ENCODE measurements around the gene DLEC1.
"Not testable (repeated sequence)": the region's sequence is repeated elsewhere in the genome, so short reads cannot be mapped to it uniquely, and the experiment has no call there.

The DLEC1 gene

GRCh38 chr3:38141173-38141951, 102.4 kb downstream of the DLEC1 start:
- DNase-seq, result no peak

DNA sequence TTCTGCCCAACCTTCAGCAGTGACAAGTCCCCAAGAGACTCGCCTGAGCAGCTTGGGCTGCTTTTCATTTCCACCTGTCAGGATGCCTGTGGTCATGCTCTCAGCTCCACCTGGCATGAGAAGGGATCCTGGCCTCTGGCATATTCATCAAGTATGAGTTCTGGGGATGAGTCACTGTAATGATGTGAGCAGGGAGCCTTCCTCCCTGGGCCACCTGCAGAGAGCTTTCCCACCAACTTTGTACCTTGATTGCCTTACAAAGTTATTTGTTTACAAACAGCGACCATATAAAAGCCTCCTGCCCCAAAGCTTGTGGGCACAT, 102.9 kb downstream of the DLEC1 start:
- no peak for DNase-seq

DNA sequence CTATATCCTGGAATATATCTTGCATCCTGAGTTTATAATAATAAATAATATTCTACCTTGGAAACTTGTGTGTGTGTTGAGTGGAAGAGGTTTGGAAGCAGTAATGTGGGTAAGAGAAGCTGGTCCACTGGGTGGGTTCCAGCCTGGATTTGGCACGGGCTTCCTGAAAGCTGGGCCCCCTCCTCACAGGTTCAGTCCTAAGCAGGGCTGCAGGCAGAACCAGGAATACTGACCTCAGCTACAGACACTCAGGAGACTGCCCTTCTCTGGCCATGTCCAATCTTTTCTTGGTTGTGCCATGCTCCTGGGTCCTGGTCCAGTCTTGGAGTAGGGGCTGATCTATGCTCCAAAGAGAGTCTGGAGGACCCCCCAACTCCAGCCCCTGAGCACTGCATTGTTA, 104.0 kb downstream of the DLEC1 start:
- DNase-seq, result no peak

DNA sequence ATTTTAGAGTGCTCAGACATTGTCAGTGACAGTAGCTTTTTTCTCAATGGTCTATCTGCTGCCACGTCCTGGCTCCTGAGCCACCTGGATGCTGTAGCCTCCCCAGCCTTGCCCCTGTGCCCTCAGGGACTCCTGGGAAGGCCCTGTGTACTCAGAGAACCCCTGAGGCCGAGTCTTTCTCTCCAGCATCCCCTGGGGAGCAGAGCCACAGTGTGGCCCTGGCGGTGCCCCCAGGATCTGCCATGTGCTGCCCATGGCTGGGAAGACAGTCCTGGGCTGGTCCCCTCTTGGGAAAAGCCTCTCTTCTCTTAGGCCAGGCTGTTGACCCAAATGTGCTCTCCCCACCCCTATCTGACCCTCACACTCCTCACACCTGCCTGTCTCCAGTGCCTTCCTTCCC, 104.5 kb downstream of the DLEC1 start:
- DNase-seq, result no peak

DNA sequence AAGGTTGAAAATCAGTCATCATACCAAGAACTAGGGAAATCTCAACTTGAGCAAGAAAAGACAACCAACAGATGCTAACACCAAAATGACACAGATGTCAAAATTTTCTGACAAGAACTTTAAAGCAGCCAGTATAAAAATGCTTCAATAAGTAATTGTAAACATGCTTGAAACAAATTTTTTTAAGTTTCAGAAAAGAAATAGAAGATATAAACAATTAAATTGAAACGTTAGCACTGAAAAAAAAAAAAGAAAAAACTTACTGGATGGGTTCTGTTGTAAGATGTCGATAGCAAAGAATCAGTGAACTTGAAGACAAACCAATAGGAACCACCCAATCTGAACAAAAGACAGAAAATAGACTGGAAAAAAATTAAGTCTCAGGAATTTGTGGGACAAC, 107.5 kb downstream of the DLEC1 start:
- DNase-seq, result no peak

DNA sequence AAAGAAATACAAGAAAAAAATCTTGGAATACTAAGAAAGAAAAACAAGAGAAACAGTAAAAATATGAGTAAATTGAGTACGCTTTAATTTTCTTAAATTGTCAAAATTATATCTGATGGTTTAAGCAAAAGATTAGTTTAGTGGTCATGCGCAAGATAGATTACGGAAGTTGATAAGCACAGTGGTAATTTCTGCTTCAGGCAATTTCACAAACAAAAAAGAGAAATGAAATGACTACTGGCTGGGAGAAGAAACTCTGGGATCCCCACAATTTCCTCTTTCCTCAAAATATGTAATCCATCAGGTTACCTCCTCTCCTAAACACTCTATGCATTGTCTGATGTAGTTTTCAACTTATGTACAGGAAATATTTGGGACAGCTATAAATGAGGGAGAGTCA, 108.4 kb downstream of the DLEC1 start:
- no peak for DNase-seq

- no peak for DNase-seq
Measured at GRCh38 chr3:38148311-38148882, 109.4 kb downstream of the DLEC1 start.

DNA sequence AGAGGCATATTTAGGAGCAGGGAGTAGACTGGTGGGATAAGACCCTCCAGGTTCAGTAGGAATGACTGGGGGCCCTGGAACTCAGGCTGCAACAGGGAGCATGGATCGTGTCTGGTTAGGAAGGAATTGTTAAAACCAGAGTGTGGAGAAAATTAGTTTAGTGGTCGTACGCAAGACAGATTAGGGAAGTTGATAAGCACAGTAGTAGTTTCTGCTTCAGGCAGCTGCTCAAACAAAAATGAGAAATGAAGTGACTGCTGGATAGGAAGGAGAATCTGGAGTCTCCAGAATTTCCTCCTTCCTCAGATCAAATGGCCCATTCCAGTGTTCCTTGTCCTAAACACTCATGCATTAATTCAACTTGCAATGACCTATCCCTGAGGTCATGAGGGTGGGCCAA, 110.7 kb downstream of the DLEC1 start:
- no peak for DNase-seq

GRCh38 chr3:38150780-38151528, 111.9 kb downstream of the DLEC1 start:
- DNase-seq, result no peak

- no peak for DNase-seq
Measured at GRCh38 chr3:38151667-38152265, 112.8 kb downstream of the DLEC1 start.

DNA sequence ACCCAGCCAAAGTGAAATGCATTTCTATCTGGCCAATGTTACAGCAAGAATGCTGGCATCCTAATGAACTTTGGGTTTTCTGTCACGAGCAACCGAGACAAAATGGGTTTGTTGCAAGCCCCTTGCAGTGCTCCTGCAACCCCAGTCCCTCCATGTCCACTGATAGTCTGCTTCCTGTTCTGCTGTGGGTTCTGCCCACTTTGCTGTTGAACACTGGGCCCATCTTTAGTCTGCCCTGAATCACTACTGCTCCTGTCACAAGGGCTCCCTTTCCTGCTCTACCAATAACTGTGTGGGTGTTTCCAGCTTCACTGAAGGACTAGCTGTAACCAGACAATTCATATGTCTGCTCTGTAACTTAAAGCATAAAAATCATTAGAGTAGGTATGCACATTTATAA, 113.6 kb downstream of the DLEC1 start:
- DNase-seq, result no peak

GRCh38 chr3:38153221-38153620, 114.2 kb downstream of the DLEC1 start:
- no peak for DNase-seq

DNA sequence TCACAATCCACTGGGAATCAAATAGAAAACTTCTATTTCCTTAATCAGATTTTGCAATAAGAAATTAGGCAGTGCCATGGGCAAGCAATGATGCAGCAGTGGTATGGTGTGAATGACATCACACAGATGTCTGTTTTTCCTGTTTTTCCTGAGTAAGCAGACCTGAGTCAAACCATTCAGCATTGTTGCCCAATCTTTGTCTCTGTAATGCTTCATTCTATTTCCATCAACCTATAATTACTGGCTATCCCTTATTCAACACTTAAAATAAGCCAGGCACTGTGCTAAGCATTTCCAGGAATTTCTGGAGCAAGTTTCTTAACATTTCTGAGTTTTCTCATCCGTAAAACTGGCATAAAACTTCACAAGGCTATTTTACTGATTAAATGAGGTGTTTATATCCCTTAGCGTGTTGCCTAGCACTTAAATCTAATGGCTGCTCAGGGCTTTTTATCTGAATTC, 115.1 kb downstream of the DLEC1 start:
- no peak for DNase-seq

DNA sequence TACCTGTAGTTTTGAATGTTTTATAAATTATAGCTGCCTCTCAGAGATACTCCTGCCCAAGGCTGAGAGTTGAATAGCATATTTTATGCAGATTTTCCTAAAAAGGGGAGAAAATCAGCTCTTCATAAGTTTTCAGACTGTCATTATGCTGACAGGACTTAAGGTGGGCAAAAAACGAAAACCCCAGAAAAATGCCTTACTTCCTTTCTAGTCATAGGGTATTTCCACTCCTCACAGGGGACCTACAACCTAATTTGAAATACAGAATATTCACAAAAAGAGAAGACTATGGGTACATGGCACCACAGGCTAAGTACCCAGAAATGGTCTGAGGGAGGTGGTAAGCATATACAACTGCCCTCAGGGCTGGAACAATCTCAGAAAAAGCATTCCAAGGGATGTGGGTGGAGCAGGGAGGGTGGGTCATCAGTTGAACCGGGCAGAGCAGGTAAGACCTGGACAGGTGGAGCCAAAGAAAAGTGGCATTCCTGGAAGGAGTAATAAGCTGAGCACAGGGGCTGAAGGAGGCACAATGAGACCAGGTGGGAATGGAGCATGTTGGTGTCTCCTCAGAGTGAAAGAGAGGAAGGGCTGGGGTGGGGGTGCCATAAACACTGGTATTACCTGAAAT, 115.7 kb downstream of the DLEC1 start:
- no peak for DNase-seq

DNA sequence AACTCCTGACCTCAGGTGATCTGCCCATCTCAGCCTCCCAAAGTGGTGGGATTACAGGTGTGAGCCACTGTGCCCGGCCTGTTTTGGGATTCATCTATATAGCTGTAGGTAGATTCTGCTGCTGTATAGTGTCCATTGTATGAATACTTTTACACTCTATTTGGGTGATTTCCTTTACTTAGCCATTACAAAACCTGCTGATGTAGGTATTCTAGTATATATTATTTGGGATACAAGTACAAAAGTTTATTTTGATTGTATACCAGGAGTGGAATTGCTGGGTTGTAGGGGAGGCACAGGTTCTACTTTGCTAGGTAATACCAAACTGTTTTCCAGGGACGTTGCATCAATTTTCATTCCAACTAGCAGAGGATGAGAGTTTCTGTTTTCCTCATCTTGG, 116.8 kb downstream of the DLEC1 start:
- no peak for DNase-seq

DNA sequence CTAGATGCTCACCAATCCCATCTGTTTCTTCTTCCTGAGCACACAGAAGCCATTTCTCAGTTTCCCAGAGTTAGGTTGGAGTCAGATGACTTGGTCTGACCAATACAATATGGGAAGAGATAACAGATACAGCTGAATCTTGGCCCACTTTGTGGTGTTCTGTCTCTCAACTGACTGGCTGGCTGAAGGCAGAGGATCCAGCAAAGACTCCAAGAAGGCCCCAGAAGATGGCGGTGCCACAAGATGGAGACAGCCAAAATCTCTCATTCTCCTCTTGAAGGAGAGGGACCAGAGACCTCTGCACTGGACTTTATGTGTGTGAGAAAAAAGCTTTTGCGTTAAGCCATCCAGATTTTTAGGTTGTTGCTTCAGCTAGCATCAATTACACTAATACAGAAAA, 118.1 kb downstream of the DLEC1 start:
- DNase-seq, result no peak

GRCh38 chr3:38157595-38157994, 118.6 kb downstream of the DLEC1 start:
- no peak for DNase-seq

DNA sequence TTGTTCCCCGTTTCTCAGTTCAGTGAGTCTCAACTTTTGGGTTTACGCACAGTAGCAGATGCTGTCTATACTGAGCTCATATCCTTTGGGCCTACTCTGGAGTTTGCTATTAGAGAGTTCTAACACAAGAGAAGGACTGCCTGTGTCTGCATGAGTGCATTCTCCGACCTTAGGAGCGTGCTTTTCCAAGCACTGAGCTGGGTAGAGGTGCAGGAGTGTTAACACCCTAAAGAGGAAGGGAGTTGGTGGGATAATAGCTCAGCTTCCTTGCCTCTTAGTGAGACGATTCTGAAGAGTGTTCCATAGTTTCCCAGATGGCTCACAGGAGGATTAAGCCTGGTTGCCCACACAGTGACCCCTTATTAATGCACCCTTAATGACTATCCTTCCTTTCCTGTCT, 119.5 kb downstream of the DLEC1 start:
- no peak for DNase-seq

- DNase-seq, result not testable (repeated sequence)
Measured at GRCh38 chr3:38160704-38161103, 121.7 kb downstream of the DLEC1 start.

DNA sequence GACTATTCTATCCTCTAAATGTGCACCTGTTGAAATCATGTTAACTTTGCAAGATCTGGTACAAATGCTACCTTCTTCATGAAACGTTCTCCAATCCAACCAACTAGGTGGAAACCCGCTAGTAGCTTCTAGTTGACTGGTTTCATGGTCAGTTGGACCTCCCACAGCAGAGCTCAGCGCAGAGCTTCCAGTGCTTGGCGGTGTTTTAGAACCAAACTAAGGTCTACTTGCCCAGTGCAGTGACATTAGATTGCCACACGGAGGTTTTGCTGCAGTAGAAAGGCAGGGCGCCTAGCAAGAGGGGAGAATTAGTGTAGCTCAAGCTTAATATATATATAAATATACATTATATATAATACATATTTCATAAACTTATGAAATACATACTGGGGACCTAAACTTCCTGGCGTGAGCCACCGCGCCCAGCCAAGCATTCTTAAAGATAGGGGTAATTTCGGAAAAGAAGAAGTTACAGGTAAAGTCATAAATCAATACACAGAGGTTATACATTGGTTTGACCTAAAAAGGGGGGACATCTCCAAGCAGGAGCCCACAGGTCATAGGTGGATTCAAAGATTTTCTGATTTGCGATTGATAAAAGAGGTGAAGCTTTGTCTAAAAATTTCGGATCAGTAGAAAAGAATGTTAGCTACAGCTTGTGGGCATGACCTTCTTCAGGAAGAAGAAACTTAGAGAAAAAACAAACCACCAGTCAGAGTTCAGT, 124.3 kb downstream of the DLEC1 start:
- no peak for DNase-seq

- no peak for DNase-seq
Measured at GRCh38 chr3:38163841-38164642, 125.0 kb downstream of the DLEC1 start.

DNA sequence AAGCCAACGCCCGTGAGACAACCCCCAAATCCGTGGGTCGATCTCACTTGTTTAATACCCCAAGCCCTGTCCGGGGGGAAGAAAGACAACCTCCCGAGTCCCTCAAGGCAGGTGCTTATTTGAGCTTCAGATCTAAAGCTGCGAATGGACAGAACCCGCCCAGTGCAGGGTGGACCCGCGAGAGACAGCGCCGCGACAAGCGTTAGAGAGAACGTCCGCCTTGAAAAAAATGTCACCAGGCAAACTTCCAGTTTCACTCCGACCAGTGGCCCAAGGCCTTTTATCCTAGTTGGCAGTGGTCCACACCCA, 125.6 kb downstream of the DLEC1 start:
- no peak for DNase-seq
